Activated CD4-positive, alpha-beta memory T cell treated with anti-CD3 and anti-CD28 coated beads, Interleukin-2, amount 10 ng/mL, durations not matched to agents 7 days and 5 days (primary cell): ENCODE measurements around the gene ERCC6L2. TPM values are rescaled to one million over a fixed set of nuclear protein-coding genes. Genes with fewer than 3 reads are reported as not detected.

Experiments used
- CTCF ChIA-PET: fragments of 350-600 bp; sonication (Branson Sonifier 250); formaldehyde crosslinking; loops from one replicate; lab custom pipeline; 2021; ENCODE audit warnings: antibody characterized with exemption, inconsistent platforms; lab: Charles Lee
- POLR2A ChIA-PET: fragments of 350-600 bp; sonication (Branson Sonifier 250); formaldehyde crosslinking; loops from one replicate; lab custom pipeline; 2021; ENCODE audit warnings: antibody characterized with exemption; lab: Charles Lee
- DNase-seq: peaks from one replicate; pipeline ENCODE4 v3.0.0-alpha.2; 2020
- H3K27ac Mint-ChIP-seq: one replicate; pipeline ENCODE4 v1.8.0; 2021; ENCODE audit warnings: mild to moderate bottlenecking, mixed read lengths
- H3K27me3 Mint-ChIP-seq: one replicate; pipeline ENCODE4 v1.8.0; 2021; ENCODE audit warnings: mixed read lengths
- H3K36me3 Mint-ChIP-seq: one replicate; pipeline ENCODE4 v1.8.0; 2021; ENCODE audit warnings: low read depth, mixed read lengths
- H3K4me1 Mint-ChIP-seq: one replicate; pipeline ENCODE4 v1.8.0; 2021; ENCODE audit warnings: mixed read lengths
- H3K4me3 Mint-ChIP-seq: one replicate; pipeline ENCODE4 v1.8.0; 2021; ENCODE audit warnings: mild to moderate bottlenecking, mixed read lengths
- H3K9me3 Mint-ChIP-seq: one replicate; pipeline ENCODE4 v1.8.0; 2021; ENCODE audit warnings: mixed read lengths
- total RNA-seq, 2 experiments: library from RNA; stranded (reverse); gene quantifications; one replicate each; pipeline ENCODE4 v1.2.3, GENCODE V29; 2021

ERCC6L2 gene
- total RNA-seq, 2 experiments from 2014 or later = 27.7 to 28.5 TPM

- Mint-ChIP-seq H3K4me1 (no peaks in the 10 kb centered on the region), H3K4me3 (no peak overlapping the region), H3K27ac (no peak overlapping the region), H3K36me3 (peaks cover 63% of the 10 kb centered on the region), H3K27me3 (no peaks in the 10 kb centered on the region), H3K9me3 (peaks cover 15% of the 10 kb centered on the region)
- POLR2A ChIA-PET = interaction anchor here (0.7 kb wide), 1 partner anchor 458 kb away, joined by 3 read pairs; no protein-coding TSS in a partner anchor
- CTCF ChIA-PET = interaction anchor here (1.8 kb wide), 1 partner anchor 14 kb away, joined by 5 read pairs; no protein-coding TSS in a partner anchor
- DNase-seq = no peak
Observed at GRCh38 chr9:95937131-95937530, 61.6 kb downstream of the ERCC6L2 start.

GRCh38 chr9:95938724-95939123 lies 63.2 kb downstream of the ERCC6L2 start:
- Mint-ChIP-seq H3K4me1 (no peaks in the 10 kb centered on the region), H3K36me3 (peaks cover 66% of the 10 kb centered on the region), H3K4me3 (no peak overlapping the region), H3K9me3 (peaks cover 15% of the 10 kb centered on the region), H3K27ac (no peak overlapping the region), H3K27me3 (no peaks in the 10 kb centered on the region)
- DNase-seq = no peak
- POLR2A ChIA-PET = no interaction called here
- CTCF ChIA-PET = interaction anchor here (1.8 kb wide), 1 partner anchor 13 kb away, joined by 5 read pairs; no protein-coding TSS in a partner anchor

GRCh38 chr9:95939472-95939871 lies 64.0 kb downstream of the ERCC6L2 start:
- H3K27ac Mint-ChIP-seq = no peak overlapping the region
- H3K36me3 Mint-ChIP-seq = peaks cover 74% of the 10 kb centered on the region
- DNase-seq = no peak
- H3K9me3 Mint-ChIP-seq = peaks cover 20% of the 10 kb centered on the region
- CTCF ChIA-PET = no interaction called here
- POLR2A ChIA-PET = no interaction called here
- no peaks in the 10 kb centered on the region for H3K27me3 Mint-ChIP-seq
- H3K4me3 Mint-ChIP-seq = no peak overlapping the region
- H3K4me1 Mint-ChIP-seq = no peaks in the 10 kb centered on the region

GRCh38 chr9:95940265-95940664 lies 64.8 kb downstream of the ERCC6L2 start:
- no peak for DNase-seq
- H3K9me3 Mint-ChIP-seq = peaks cover 24% of the 10 kb centered on the region
- no peak overlapping the region for H3K4me3 Mint-ChIP-seq
- no peaks in the 10 kb centered on the region for H3K27me3 Mint-ChIP-seq
- H3K36me3 Mint-ChIP-seq = peaks cover 74% of the 10 kb centered on the region
- H3K4me1 Mint-ChIP-seq = no peaks in the 10 kb centered on the region
- no peak overlapping the region for H3K27ac Mint-ChIP-seq
- CTCF ChIA-PET = no interaction called here
- POLR2A ChIA-PET = no interaction called here

- H3K36me3 Mint-ChIP-seq = peaks cover 71% of the 10 kb centered on the region
- H3K4me3 Mint-ChIP-seq = no peak overlapping the region
- peaks cover 28% of the 10 kb centered on the region for H3K9me3 Mint-ChIP-seq
- no peaks in the 10 kb centered on the region for H3K27me3 Mint-ChIP-seq
- no peak overlapping the region for H3K27ac Mint-ChIP-seq
- POLR2A ChIA-PET = no interaction called here
- CTCF ChIA-PET = no interaction called here
- no peaks in the 10 kb centered on the region for H3K4me1 Mint-ChIP-seq
- no peak for DNase-seq
Observed at GRCh38 chr9:95942016-95942415, 66.5 kb downstream of the ERCC6L2 start.

- Mint-ChIP-seq H3K27ac (no peak overlapping the region), H3K9me3 (peaks cover 34% of the 10 kb centered on the region), H3K27me3 (no peaks in the 10 kb centered on the region), H3K36me3 (peaks cover 74% of the 10 kb centered on the region), H3K4me1 (peaks cover 5% of the 10 kb centered on the region), H3K4me3 (no peak overlapping the region)
- no peak for DNase-seq
- ChIA-PET POLR2A (no interaction called here), CTCF (no interaction called here)
Observed at GRCh38 chr9:95947118-95947517, 71.6 kb downstream of the ERCC6L2 start.

- H3K4me3 Mint-ChIP-seq = no peak overlapping the region
- H3K27ac Mint-ChIP-seq = no peak overlapping the region
- CTCF ChIA-PET = interaction anchor here (1.3 kb wide), 1 partner anchor 265 kb away, joined by 3 read pairs; no protein-coding TSS in a partner anchor
- H3K27me3 Mint-ChIP-seq = no peaks in the 10 kb centered on the region
- peaks cover 30% of the 10 kb centered on the region for H3K9me3 Mint-ChIP-seq
- H3K36me3 Mint-ChIP-seq = peaks cover 64% of the 10 kb centered on the region
- peaks cover 14% of the 10 kb centered on the region for H3K4me1 Mint-ChIP-seq
- POLR2A ChIA-PET = no interaction called here
- no peak for DNase-seq
Observed at GRCh38 chr9:95952471-95952870, 77.0 kb downstream of the ERCC6L2 start.

- H3K4me3 Mint-ChIP-seq = no peak overlapping the region
- peaks cover 22% of the 10 kb centered on the region for H3K9me3 Mint-ChIP-seq
- POLR2A ChIA-PET = no interaction called here
- H3K4me1 Mint-ChIP-seq = peaks cover 14% of the 10 kb centered on the region
- no peak overlapping the region for H3K27ac Mint-ChIP-seq
- H3K27me3 Mint-ChIP-seq = no peaks in the 10 kb centered on the region
- H3K36me3 Mint-ChIP-seq = peaks cover 57% of the 10 kb centered on the region
- no peak for DNase-seq
- CTCF ChIA-PET = no interaction called here
Observed at GRCh38 chr9:95953986-95954385, 78.5 kb downstream of the ERCC6L2 start.

GRCh38 chr9:95954940-95955339 lies 79.4 kb downstream of the ERCC6L2 start:
- peaks cover 14% of the 10 kb centered on the region for H3K4me1 Mint-ChIP-seq
- H3K27me3 Mint-ChIP-seq = no peaks in the 10 kb centered on the region
- H3K4me3 Mint-ChIP-seq = no peak overlapping the region
- peaks cover 51% of the 10 kb centered on the region for H3K36me3 Mint-ChIP-seq
- POLR2A ChIA-PET = no interaction called here
- no peak overlapping the region for H3K27ac Mint-ChIP-seq
- DNase-seq = no peak
- H3K9me3 Mint-ChIP-seq = peaks cover 19% of the 10 kb centered on the region
- CTCF ChIA-PET = no interaction called here

- H3K9me3 Mint-ChIP-seq = peaks cover 9% of the 10 kb centered on the region
- no peak for DNase-seq
- ChIA-PET CTCF (no interaction called here), POLR2A (no interaction called here)
- H3K27me3 Mint-ChIP-seq = no peaks in the 10 kb centered on the region
- H3K36me3 Mint-ChIP-seq = peaks cover 18% of the 10 kb centered on the region
- H3K27ac Mint-ChIP-seq = no peak overlapping the region
- no peak overlapping the region for H3K4me3 Mint-ChIP-seq
- no peaks in the 10 kb centered on the region for H3K4me1 Mint-ChIP-seq
Observed at GRCh38 chr9:95962936-95963335, 87.4 kb downstream of the ERCC6L2 start.

- POLR2A ChIA-PET = no interaction called here
- H3K9me3 Mint-ChIP-seq = peaks cover 9% of the 10 kb centered on the region
- H3K36me3 Mint-ChIP-seq = peaks cover 14% of the 10 kb centered on the region
- H3K4me1 Mint-ChIP-seq = no peaks in the 10 kb centered on the region
- no peak overlapping the region for H3K27ac Mint-ChIP-seq
- CTCF ChIA-PET = no interaction called here
- no peak overlapping the region for H3K4me3 Mint-ChIP-seq
- H3K27me3 Mint-ChIP-seq = no peaks in the 10 kb centered on the region
- no peak for DNase-seq
Observed at GRCh38 chr9:95963659-95964058, 88.2 kb downstream of the ERCC6L2 start.

- Mint-ChIP-seq H3K9me3 (no peaks in the 10 kb centered on the region), H3K27ac (no peak overlapping the region), H3K36me3 (peaks cover 17% of the 10 kb centered on the region), H3K4me1 (no peaks in the 10 kb centered on the region), H3K27me3 (no peaks in the 10 kb centered on the region), H3K4me3 (no peak overlapping the region)
- ChIA-PET CTCF (no interaction called here), POLR2A (no interaction called here)
- DNase-seq = no peak
Observed at GRCh38 chr9:95966306-95966705, 90.8 kb downstream of the ERCC6L2 start.

- peaks cover 11% of the 10 kb centered on the region for H3K4me1 Mint-ChIP-seq
- no peaks in the 10 kb centered on the region for H3K27me3 Mint-ChIP-seq
- peaks cover 42% of the 10 kb centered on the region for H3K36me3 Mint-ChIP-seq
- ChIA-PET CTCF (no interaction called here), POLR2A (no interaction called here)
- H3K27ac Mint-ChIP-seq = no peak overlapping the region
- H3K9me3 Mint-ChIP-seq = peaks cover 2% of the 10 kb centered on the region
- DNase-seq = no peak
- H3K4me3 Mint-ChIP-seq = no peak overlapping the region
Observed at GRCh38 chr9:95970317-95970716, 94.8 kb downstream of the ERCC6L2 start.

- Mint-ChIP-seq H3K27me3 (no peaks in the 10 kb centered on the region), H3K4me1 (peaks cover 13% of the 10 kb centered on the region), H3K9me3 (peaks cover 8% of the 10 kb centered on the region), H3K27ac (no peak overlapping the region), H3K36me3 (peaks cover 57% of the 10 kb centered on the region), H3K4me3 (no peak overlapping the region)
- DNase-seq = no peak
- ChIA-PET CTCF (no interaction called here), POLR2A (no interaction called here)
Observed at GRCh38 chr9:95971815-95972214, 96.3 kb downstream of the ERCC6L2 start.
